Breast epithelium (tissue), 3 donors: ENCODE measurements around the gene GTPBP3.

ENCODE experiments used
- CTCF ChIP-seq, 3 donors: fragments of 450-650 bp; IDR thresholded peaks; one replicate each; pipeline ENCODE4 v1.5.1; 2016 to 2017; ENCODE audit warnings: antibody characterized with exemption in 3 of 3, mild to moderate bottlenecking in 3 of 3, moderate library complexity in 3 of 3
- POLR2AphosphoS5 ChIP-seq, 3 donors: sonication (generic); formaldehyde crosslinking; IDR thresholded peaks; one replicate each; pipeline ENCODE4 v1.6.1; 2017; ENCODE audit warnings: antibody characterized with exemption in 3 of 3

GRCh38 chr19:17335575-17335974, 1.8 kb upstream of the GTPBP3 start:
- TF ChIP-seq POLR2AphosphoS5 (IDR thresholded peaks at IDR 0.05): no peak
- no peak for TF ChIP-seq CTCF (IDR thresholded peaks at IDR 0.05)
